Measurements from ENCODE around the gene FCGBP.
"Not testable (repeated sequence)": the region's sequence is repeated elsewhere in the genome, so short reads cannot be mapped to it uniquely, and the experiment has no call there.

FCGBP gene

DNA sequence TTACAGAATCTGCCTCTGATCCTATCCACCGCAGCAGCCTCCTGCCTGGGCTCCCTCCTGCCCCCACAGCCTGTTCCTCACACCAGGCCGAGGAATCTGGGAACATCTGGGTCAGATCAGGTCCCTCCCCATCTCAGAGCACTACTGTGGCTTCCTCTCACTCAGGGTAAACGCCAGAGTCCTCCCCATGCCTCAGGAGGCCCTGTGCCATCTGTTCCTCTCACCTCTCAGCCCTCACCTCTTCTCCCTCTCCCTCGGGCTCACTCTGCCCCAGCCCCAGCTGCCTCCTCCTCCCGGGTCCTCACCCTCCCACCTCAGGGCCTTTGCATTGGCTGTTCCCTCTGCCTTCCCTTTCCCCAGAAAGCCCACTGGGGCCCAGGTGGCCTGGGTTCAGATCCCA is 18.2 kb downstream of the FCGBP start:
- DNase-seq, result no peak

DNA sequence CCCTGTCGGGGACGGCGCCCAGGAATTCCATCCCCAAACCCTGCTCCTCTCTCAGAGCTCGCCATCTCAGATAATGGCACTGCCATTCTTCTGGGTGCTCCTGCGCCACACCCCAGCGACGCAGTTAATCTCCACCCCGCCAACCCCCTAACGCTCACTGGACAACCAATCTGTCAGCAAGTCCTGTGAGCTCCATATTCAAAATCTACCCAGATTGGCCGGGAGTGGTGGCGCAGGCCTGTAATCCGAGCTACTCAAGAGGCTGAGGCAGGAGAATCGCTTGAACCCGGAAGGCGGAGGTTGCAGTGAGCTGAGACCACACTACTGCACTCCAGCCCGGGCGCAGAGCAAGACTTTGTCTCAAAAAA is 18.6 kb downstream of the FCGBP start:
- no peak for DNase-seq

DNA sequence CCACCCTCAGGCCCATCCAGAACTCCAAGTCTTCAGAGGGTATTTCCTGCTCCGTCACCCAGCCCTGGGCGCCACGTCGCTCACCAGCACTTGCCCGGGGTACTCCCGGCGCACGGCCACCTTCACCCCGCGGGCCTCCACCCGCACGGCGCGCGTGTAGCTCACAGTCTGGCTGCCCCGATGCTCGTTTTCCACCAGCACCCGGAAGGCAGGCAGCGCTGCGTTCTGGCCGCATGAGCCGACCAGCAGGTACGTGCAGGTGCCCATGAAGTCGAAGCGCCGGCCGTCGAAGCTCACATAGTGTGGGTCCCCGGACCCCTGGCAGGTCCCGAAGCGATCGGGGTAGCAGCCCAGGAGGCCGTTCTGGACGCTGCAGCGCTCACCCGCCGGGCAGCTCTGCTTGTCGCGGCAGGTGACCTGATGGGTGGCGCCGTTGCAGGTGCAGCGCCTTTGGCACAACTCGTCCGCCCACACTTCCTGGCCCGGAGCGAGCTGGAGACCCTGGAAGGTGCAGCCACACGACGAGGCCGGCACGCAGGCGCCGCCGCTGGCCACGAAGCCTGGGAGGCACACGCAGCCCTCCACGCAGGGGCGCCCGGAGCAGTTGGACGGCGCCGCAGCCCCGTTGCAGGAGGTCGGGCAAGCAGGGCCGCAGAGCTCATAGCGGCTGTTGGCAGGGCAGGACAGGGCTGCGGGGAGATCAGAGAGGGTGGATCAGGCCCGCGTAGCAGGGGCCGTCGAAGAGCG is 19.2 kb downstream of the FCGBP start:
- no peak for DNase-seq

DNA sequence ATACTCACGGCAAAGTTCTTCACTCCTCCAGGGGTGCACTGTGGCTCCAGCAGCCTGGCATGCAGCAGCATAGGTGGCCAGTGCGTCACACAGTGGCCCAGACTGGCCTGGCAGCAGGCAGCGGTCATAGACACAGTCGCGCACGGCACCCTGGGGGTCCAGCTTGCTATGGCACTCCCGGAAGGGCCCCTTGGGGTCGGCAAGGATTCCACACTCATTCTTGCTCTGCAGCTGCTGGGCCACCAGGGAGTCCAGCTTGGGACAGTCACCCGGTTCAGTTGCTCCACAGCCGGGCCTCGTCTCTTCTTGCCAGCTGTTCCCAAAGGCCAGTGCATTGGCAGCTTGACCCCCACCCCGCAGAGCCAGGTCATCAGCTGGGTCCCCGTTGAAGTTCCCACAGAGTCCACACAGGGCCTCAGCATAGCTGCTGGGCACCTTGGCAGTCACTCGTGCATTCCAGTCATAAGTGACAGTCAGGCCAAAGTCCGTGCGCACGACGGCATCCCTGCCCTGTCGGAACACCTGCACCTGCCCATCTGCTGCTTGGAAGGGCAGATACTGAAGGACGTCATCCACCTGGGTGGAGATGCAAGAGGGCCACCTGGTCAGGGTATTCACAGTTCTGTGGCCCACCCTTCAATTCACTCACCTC is 20.6 kb downstream of the FCGBP start:
- DNase-seq, result no peak

DNA sequence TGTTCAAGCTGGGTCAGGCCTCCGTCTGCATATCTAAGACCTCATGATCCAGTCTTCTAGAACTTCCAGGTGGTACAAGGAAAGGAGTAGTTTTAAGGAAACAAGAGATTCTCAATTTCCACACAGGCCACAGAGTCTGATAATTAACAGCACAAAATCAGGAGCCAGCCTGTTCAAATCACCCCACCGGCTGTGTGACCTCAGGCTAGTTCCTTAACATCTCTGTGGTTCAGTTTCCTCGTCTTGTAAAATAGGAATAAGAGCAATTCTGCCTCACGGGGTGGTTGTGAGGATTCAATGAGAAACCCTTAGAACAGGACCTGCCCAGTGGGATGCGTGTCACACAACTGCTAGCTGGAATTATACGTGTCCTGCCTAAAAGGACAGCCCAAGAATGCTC is 25.6 kb downstream of the FCGBP start:
- DNase-seq, result no peak

DNA sequence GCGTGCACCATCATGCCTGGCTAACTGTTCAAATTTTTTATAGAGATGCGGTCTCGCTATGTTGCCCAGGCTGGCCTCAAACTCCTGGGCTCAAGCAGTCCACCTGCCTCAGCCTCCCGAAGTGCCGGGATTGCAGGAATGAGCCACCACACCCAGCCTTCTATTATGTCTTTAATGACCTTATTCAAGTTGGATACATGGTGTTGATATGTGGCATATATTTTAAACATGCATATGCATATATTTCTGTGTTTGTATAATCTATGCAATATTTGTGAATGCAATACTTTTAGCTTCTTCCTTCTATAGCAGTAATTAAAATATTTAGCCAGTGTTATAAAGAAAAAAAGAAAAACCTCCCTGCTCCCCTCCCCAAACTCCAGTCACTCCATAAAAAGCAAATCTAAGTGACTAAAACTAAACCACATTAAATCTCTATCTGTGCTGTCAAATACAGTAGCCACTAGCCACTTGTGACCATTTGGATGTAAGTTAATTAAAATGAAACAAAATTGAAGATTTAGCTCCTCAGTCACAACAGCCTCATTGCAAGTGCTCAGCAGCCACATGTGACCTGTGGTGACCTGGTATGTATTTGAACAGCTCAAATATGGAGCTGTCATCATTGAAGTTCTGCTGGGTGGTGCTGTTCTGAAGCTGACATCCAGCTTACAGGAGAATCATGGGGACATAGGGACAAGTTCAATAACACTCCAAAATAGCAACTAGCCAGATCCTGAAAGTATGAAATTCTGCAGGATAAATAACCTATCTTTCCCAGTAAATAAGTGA is 27.4 kb downstream of the FCGBP start:
- DNase-seq, result no peak

DNA sequence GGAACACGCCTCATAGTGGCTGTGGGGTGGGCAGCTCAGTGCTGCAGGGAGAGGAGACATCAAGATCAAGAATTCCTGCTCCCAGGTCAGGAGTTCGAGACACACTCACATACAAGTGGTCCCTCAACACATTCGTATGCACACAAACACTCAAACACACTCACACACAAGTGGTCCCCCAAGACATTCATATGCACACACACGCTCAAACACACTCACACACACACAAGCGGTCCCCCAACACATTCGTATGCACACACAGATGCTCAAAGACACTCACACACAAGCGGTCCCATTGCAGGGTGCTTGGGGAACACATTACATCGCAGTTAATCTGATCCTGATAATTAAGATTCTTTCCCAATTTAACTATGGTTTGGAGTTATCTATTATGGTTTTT is 28.2 kb downstream of the FCGBP start:
- no peak for DNase-seq

DNA sequence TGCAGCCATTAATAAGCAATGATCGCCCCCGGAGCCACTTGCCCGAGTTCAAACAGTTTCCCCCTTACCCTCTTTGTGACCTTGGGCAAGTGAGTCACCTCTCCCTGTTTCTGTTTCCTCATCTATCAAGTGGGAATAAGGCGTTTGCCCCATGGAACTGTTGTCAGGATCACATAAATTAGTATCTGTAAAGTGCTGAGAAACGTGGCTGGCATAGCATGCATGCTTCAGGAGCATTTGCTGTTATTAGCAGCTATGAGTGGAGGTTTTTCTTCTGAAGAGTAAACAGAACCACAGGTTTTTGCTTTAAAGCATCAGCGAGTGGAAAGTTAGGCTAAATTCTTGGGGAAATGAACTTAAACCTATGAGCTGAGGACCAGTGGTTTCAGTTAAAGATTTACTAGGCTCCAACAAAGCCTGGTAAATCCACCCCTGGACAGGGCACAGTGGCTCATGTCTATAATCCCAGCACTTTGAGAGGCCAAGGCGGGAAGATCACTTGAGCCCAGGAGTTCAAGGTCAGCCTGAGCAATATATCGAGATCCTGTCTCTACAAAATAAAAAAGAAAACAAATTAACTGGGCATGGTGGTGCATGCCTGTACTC is 30.8 kb downstream of the FCGBP start:
- DNase-seq, result not testable (repeated sequence)

DNA sequence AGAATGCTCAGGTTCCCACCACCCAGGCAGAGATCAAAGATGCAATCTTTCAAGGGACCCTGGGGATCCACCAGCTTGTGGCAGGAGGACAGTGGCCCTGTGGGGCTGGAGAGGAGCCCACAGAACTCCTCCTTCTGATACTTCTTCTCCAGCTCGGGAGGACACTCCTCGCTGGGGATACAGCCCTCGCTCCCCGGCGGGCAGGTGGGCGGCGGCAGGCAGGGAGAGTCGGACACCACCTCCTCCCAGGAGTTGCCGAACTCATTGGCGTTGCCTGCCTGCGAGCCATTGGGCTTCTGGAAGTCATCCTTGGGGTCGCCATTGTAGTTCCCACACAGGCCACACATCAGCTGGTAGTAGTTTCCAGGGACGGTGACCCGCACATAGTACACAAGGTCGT is 32.1 kb downstream of the FCGBP start:
- DNase-seq, result not testable (repeated sequence)

DNA sequence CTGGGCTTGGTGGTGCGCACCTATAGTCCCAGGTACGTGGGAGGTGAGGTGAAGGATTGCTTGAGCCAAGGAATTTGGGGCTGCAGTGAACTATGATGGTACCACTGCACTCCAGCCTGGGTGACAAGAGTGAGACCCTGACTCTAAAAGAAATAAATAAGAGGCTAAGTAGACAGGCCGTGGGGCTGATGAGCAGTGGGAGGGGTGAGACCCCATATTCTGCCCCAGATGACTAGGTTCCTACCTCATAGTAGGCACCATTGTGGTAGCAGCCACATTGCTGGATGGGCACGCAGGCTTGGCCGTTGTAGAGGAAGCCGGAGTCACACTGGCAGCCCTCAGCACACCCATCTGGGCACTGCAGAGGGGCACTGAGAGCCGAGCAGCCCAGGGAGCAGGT is 32.8 kb downstream of the FCGBP start:
- not testable (repeated sequence) for DNase-seq

DNA sequence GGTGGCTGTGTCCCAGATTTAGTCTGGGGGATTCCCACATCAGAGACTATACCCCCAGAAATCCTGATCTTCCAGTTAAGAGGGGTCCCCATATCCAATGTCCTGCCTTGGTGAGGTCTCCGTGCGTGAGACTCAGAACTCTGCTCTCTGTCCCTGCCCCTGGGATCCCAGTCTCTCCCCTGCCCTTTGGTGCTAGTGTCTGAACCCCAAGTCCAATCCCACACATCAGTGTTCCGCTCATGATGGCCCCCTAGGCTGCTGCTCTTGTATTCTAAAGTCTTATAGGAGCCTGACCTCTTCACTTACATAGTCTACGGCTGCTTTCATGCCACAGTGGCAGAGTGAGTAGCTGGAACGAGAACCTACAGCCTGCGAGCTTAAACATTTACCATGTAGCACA is 35.6 kb downstream of the FCGBP start:
- DNase-seq, result not testable (repeated sequence)

DNA sequence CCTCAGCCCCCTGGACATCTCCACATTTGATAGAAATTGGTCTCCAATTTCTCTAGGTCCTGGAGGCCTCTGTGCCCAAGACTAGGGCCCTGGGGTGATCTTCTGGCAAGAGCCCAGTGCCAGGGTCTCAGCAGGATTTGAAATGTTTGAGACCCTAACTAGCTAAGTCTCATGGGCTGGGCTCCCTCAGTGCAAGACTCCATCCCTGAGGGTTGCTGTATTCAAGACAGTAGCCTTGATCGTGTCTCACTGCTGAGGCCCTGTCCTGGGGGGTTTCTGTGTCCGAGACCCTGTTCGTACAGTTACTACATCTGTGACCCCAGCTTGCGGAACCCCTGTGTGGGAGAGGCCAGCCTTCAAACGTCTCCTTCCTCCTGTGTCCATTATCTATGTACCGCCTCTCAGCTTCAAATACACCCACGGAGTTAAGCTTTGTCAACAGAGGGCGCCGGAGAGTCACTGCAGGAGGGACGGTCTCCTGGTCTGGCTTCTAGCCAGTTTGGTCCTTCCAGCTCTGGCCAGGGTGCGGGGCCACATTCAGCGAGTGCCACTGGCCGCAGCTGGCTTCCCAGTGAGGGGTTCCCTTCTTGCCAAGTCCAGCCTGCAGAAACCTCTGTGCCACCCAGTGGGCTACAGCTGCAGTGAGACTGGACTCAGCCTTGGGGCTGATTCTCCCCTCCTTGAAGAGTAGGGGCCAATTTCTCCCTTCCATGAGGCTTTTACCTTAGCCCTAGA is 36.8 kb downstream of the FCGBP start:
- DNase-seq, result not testable (repeated sequence)

DNA sequence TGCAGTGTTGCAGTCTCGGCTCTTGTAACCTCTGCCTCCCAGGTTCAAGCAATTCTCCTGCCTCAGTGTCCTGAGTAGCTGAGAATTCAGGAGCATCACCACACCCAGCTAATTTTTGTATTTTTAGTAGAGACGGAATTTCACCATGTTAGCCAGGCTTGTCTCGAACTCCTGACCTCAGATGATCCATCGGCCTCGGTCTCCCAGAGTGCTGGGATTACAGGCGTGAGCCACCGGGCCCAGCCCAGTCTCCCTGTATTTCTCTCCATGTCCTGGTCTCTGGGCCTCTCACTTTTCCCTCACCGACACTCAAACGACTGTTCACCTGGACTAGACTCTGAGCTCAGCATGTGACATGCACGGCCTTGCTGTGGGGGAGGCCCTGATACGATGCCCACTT is 39.3 kb downstream of the FCGBP start:
- DNase-seq, result not testable (repeated sequence)

DNA sequence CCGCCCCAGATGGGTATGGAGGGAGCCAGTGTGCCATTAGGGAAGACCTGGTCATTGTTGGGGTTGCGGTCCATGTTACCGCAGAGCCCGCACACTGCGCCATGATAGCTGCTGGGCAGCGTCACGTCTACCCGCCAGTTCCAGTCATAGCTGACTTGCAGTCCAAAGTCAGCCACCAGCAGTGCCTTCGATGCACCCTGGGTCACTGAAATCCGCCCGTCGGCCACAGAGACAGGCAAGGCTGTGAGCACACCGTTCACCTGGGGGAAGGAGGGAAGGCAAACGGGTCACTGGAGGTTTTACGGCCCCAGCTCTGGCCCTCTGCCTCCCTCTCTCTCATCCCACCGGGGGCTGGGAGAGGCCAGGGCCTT is 40.2 kb downstream of the FCGBP start:
- DNase-seq, result not testable (repeated sequence)

DNA sequence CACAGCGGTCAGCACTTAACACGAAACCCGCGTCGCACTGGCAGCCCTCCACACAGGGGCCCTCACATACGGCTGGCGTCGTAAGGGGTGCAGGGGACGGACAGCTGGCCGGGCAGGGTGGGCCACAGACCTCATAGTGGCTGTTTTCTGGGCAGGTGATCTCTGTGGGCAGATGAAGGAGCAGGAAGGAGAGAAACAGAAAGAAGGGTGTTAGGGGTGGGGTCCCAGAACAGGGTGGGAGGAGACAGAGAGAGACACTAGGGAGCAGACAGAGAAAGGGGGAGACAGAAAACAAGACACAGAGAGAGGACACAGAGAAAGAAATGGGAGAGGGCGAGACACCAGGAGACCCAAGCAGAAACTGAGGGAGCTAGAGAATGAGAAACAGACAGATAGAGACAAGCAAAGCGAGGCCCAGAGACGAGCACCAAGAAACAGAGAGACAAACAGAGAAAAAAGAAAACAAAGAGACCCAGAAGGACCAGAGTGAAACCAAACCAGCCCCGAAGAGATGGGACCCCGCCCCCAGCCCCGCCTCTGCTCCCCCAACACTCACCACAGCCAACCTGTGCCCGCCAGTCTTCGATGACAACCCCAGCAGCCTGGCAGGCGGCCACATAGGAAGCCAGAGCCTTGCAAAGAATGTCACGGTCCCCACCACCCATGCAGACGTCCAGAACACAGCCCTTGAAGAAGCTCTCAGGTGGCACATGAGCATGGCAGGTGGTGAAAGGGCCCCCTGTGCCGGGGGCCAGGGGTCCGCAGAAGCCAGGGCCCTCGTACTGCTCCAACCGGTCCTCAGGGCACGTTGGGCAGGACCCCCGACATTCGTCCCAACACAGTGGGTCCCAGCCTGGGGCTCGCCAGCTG is 40.8 kb downstream of the FCGBP start:
- not testable (repeated sequence) for DNase-seq

DNA sequence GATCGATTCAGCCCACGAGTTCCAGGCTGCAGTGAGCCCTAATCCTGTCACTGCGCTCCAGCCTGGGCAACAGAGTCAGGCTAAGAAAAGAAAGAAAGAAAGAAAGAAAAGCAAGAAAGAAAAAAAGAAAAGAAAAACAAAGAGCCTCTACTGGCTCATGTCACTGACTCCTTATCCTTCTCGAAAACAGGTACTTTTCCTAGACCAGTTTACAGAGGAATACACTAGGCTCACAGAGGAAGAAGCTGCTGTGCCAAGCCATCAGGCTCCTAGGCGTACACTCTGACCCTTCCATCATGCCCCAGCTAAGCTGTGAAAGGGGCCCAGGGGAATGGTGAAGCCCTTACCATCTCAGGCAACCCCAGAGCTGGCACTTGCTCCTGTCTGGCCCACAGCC is 41.9 kb downstream of the FCGBP start:
- DNase-seq, result not testable (repeated sequence)

DNA sequence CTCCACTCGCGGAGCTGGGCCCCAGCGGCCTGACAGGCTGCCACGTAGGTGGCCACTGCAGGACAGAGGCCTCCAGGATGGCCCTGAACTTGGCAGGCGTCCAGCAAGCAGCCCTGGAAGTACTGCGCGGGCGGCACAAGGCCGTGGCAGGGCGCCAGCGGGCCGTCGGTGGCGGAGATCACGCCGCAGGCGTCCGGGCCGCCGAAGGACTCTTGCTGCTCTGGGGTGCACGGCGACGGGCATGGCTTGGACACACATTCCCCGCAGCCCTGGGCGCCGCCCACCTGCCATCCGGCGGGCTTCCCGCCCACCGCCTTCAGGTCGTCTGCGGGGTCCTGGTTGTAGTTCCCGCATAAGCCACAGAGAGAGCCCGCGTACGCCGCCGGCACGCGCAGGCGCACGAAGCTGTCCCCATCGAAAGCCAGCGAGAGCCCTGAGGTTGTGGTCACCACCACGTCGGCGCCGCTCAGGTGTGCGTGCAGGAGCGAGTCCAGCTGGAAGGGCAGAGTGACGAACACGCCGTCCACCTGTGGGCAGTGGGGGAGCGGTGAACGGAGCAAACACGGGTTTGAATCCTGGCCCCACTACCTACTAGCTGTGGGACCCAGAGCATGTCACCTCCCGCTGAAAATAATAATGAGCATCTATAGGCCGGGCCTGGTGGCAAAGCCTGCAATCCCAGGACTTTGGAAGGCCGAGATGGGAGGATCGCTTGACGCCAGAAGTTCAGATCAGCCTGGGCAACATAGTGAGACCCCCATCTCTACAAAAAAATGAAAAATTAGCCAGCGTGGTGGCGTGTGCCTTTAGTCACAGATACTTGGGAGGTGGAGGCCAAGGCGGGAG is 42.6 kb downstream of the FCGBP start:
- not testable (repeated sequence) for DNase-seq

DNA sequence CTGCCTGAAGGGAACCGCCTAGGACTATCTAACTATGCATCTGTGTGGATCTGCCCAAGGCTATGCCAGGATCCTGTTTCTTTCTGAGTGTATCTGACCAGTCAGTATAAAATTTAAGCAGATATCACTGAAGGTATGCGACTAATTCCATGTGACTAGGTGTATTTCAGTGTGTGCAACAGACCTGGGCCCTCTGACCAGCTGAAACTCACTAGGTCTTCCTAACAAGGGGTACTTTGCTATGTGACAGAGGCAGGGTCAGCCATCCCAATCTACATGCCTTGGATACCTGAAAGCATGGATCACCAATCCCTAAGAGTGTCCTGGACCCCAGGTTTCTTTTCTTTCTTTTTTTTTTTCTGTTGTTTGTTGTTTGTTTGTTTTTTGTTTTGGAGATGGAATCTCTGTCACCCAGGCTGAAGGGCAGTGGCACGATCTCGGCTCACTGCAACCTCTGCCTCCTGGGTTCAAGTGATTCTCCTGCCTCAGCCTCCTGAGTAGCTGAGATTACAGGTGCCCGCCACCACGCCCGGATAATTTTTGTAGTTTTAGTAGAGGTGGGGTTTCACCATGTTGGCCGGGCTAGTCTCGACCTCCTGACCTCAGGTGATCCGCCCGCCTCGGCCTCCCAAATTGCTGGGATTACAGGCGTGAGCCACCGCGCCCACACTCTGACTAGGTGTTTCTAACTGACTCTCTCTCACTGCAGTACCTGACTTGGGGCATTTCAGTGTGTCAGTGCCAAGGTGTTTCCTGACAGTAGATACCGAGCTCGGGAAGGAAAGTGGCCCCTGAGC is 43.5 kb downstream of the FCGBP start:
- no peak for DNase-seq

DNA sequence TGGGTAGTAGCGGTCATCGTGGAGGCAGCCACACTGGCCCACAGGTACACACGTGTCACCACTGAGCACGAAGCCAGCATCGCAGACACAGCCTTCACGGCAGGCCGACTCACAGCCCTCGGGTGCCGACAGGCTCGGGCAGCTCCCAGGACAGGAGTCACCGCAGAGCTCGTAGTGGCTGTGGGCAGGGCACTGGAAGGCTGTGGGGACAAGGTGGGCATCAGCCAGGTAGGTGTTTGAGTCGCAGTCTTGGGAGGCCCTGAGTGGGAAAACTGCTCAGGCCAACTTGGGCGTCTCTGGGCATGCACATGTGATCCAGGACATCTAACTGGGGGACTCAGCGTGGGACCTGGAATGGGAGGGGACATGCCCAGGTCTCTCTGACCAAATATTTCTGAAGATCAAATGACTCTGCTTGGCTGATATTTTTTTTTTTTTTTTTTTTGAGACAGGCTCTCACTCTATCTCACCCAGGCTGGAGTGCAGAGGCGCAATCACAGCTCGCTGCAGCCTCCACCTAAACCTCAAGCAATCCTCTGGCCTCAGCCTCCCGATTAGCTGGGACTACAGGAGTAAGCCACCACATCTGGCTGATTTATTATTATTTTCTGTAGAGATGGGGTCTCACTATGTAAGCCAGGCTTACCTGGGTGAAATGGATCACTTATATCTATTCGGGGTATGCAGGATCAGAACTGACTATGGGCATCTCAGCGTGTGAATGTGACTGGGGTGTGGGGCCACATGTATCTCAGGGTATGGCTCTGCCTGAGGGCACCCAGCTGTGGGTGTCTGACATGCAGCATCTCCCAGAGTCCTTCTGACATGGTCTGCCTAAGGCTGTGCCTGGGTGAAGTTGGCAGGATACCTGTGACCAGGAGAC is 44.3 kb downstream of the FCGBP start:
- not testable (repeated sequence) for DNase-seq

Data from left hindlimb (tissue), 1 donor.